Astrocyte (in vitro differentiated cells and primary cell): Measurements from ENCODE around the gene FBXO31.

Source experiments
- EZH2 ChIP-seq: IDR thresholded peaks from 2 replicates; pipeline ENCODE4 v1.6.1; 2012; ENCODE audit warnings: mild to moderate bottlenecking, low read length, inconsistent platforms; ENCODE audit not compliant: insufficient read depth
- TF ChIP-seq, protein P1 (sequence below): IDR thresholded peaks from 2 replicates; pipeline ENCODE4 v1.5.1; 2011; ENCODE audit warnings: low read depth, mild to moderate bottlenecking, inconsistent platforms, low read length, moderate library complexity; ENCODE audit not compliant: insufficient read depth

DNA sequence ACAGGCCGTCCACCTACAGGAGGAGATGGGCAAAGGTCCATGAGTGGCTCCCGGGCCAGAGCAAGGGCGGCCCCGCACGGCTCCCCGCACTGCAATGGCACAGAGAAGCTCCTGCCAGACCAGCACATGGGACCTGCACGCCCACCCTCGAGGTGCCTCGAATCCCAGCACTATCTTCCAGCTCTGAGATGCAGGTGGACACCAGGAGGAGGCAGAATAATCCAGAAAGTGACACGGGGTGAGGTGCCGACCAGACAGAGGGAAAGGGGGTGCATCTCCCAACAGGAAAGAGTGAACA, 39.9 kb downstream of the FBXO31 start:
- TF ChIP-seq, protein P1, sequence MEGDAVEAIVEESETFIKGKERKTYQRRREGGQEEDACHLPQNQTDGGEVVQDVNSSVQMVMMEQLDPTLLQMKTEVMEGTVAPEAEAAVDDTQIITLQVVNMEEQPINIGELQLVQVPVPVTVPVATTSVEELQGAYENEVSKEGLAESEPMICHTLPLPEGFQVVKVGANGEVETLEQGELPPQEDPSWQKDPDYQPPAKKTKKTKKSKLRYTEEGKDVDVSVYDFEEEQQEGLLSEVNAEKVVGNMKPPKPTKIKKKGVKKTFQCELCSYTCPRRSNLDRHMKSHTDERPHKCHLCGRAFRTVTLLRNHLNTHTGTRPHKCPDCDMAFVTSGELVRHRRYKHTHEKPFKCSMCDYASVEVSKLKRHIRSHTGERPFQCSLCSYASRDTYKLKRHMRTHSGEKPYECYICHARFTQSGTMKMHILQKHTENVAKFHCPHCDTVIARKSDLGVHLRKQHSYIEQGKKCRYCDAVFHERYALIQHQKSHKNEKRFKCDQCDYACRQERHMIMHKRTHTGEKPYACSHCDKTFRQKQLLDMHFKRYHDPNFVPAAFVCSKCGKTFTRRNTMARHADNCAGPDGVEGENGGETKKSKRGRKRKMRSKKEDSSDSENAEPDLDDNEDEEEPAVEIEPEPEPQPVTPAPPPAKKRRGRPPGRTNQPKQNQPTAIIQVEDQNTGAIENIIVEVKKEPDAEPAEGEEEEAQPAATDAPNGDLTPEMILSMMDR = no peak
- TF ChIP-seq EZH2 = no peak
